T-helper 1 cell treated with Interleukin-12 subunit alpha and Interleukin-12 subunit beta and Interleukin-4 antibody, amounts not matched to agents 30 μg/mL and 1 μg/mL, for 36 hours (primary cell): ENCODE measurements around the gene C1QTNF4.

Experiments
- H3K27ac Mint-ChIP-seq: one replicate; pipeline ENCODE4 v1.8.0; 2021; ENCODE audit warnings: mild to moderate bottlenecking, mixed read lengths
- H3K27me3 Mint-ChIP-seq: one replicate; pipeline ENCODE4 v1.8.0; 2021; ENCODE audit warnings: low read depth, mixed read lengths
- H3K36me3 Mint-ChIP-seq: one replicate; pipeline ENCODE4 v1.8.0; 2021; ENCODE audit warnings: low read depth, mixed read lengths
- H3K4me1 Mint-ChIP-seq: one replicate; pipeline ENCODE4 v1.8.0; 2021; ENCODE audit warnings: low read depth, mixed read lengths
- H3K4me3 Mint-ChIP-seq: one replicate; pipeline ENCODE4 v1.8.0; 2021; ENCODE audit warnings: mild to moderate bottlenecking, moderate library complexity, mixed read lengths
- H3K9me3 Mint-ChIP-seq: one replicate; pipeline ENCODE4 v1.8.0; 2021; ENCODE audit warnings: mixed read lengths

Gene C1QTNF4

GRCh38 chr11:47587039-47587716, 7.0 kb downstream of the C1QTNF4 start:
- Mint-ChIP-seq H3K36me3 (peaks cover 15% of the 10 kb centered on the region), H3K27me3 (no peaks in the 10 kb centered on the region), H3K9me3 (no peaks in the 10 kb centered on the region), H3K4me3 (no peak overlapping the region), H3K27ac (no peak overlapping the region), H3K4me1 (peaks cover 14% of the 10 kb centered on the region)

- H3K36me3 Mint-ChIP-seq, result peaks cover 20% of the 10 kb centered on the region
- H3K4me3 Mint-ChIP-seq, result no peak within 1 kb of the TSS
- peaks cover 6% of the 10 kb centered on the region for H3K4me1 Mint-ChIP-seq
- no peaks in the 10 kb centered on the region for H3K27me3 Mint-ChIP-seq
- no peak within 1 kb of the TSS for H3K27ac Mint-ChIP-seq
- no peaks in the 10 kb centered on the region for H3K9me3 Mint-ChIP-seq
Measured at GRCh38 chr11:47586098-47586855, 7.9 kb downstream of the C1QTNF4 start, which contains the start of gene FAM180B. Gene FAM180B (plus strand): TSS chr11:47586678. CDS start chr11:47586769, 91 bp downstream.

GRCh38 chr11:47583844-47584243, 10.4 kb downstream of the C1QTNF4 start:
- H3K27ac Mint-ChIP-seq, result no peak overlapping the region
- H3K36me3 Mint-ChIP-seq, result peaks cover 25% of the 10 kb centered on the region
- H3K9me3 Mint-ChIP-seq, result no peaks in the 10 kb centered on the region
- no peaks in the 10 kb centered on the region for H3K27me3 Mint-ChIP-seq
- H3K4me1 Mint-ChIP-seq, result peaks cover 14% of the 10 kb centered on the region
- no peak overlapping the region for H3K4me3 Mint-ChIP-seq

- H3K27ac Mint-ChIP-seq, result peak within 1 kb of the TSS; percentile 98
- no peaks in the 10 kb centered on the region for H3K9me3 Mint-ChIP-seq
Measured at GRCh38 chr11:47578524-47579494, 15.4 kb downstream of the C1QTNF4 start, which contains the start of the genes KBTBD4 and NDUFS3. Gene KBTBD4 (minus strand): TSS chr11:47578970. CDS start chr11:47578951, 19 bp downstream. Gene NDUFS3 (plus strand): TSS chr11:47579074. CDS start chr11:47579092, 18 bp downstream.

GRCh38 chr11:47577460-47578041, 16.7 kb downstream of the C1QTNF4 start:
- Mint-ChIP-seq H3K27ac (no peak overlapping the region), H3K36me3 (peaks cover 43% of the 10 kb centered on the region)

More at GRCh38 chr11:47578524-47579494, 15.4 kb downstream of the C1QTNF4 start, which contains the start of the genes KBTBD4 and NDUFS3:
- H3K36me3 Mint-ChIP-seq, result peaks cover 39% of the 10 kb centered on the region
- peaks cover 26% of the 10 kb centered on the region for H3K4me1 Mint-ChIP-seq
- H3K4me3 Mint-ChIP-seq, result peak within 1 kb of the TSS; percentile 99
- no peaks in the 10 kb centered on the region for H3K27me3 Mint-ChIP-seq

GRCh38 chr11:47573321-47573720, 20.9 kb downstream of the C1QTNF4 start:
- Mint-ChIP-seq H3K9me3 (no peaks in the 10 kb centered on the region), H3K27me3 (no peaks in the 10 kb centered on the region), H3K27ac (no peak overlapping the region), H3K4me3 (no peak overlapping the region), H3K36me3 (peaks cover 46% of the 10 kb centered on the region), H3K4me1 (peaks cover 18% of the 10 kb centered on the region)

More at GRCh38 chr11:47577460-47578041, 16.7 kb downstream of the C1QTNF4 start:
- peaks cover 25% of the 10 kb centered on the region for H3K4me1 Mint-ChIP-seq
- H3K27me3 Mint-ChIP-seq, result no peaks in the 10 kb centered on the region
- H3K9me3 Mint-ChIP-seq, result no peaks in the 10 kb centered on the region
- H3K4me3 Mint-ChIP-seq, result peak overlapping the region; percentile 99

GRCh38 chr11:47572715-47573255, 21.4 kb downstream of the C1QTNF4 start:
- H3K36me3 Mint-ChIP-seq, result peaks cover 46% of the 10 kb centered on the region
- no peaks in the 10 kb centered on the region for H3K9me3 Mint-ChIP-seq
- H3K27ac Mint-ChIP-seq, result no peak overlapping the region
- H3K27me3 Mint-ChIP-seq, result no peaks in the 10 kb centered on the region
- H3K4me1 Mint-ChIP-seq, result peaks cover 15% of the 10 kb centered on the region
- no peak overlapping the region for H3K4me3 Mint-ChIP-seq

- no peaks in the 10 kb centered on the region for H3K9me3 Mint-ChIP-seq
- H3K27ac Mint-ChIP-seq, result no peak overlapping the region
- H3K4me1 Mint-ChIP-seq, result peaks cover 10% of the 10 kb centered on the region
- peaks cover 42% of the 10 kb centered on the region for H3K36me3 Mint-ChIP-seq
- no peak overlapping the region for H3K4me3 Mint-ChIP-seq
- H3K27me3 Mint-ChIP-seq, result no peaks in the 10 kb centered on the region
Measured at GRCh38 chr11:47571895-47572294, 22.3 kb downstream of the C1QTNF4 start.

GRCh38 chr11:47571357-47571729, 22.9 kb downstream of the C1QTNF4 start:
- Mint-ChIP-seq H3K9me3 (no peaks in the 10 kb centered on the region), H3K4me3 (no peak overlapping the region), H3K4me1 (peaks cover 15% of the 10 kb centered on the region), H3K36me3 (peaks cover 38% of the 10 kb centered on the region), H3K27ac (no peak overlapping the region), H3K27me3 (no peaks in the 10 kb centered on the region)

- H3K9me3 Mint-ChIP-seq, result no peaks in the 10 kb centered on the region
- H3K27ac Mint-ChIP-seq, result no peak overlapping the region
- H3K4me1 Mint-ChIP-seq, result peaks cover 15% of the 10 kb centered on the region
- no peaks in the 10 kb centered on the region for H3K27me3 Mint-ChIP-seq
- peaks cover 36% of the 10 kb centered on the region for H3K36me3 Mint-ChIP-seq
- H3K4me3 Mint-ChIP-seq, result no peak overlapping the region
Measured at GRCh38 chr11:47570651-47571356, 23.4 kb downstream of the C1QTNF4 start.

- H3K4me1 Mint-ChIP-seq, result peaks cover 14% of the 10 kb centered on the region
- H3K9me3 Mint-ChIP-seq, result no peaks in the 10 kb centered on the region
- H3K27me3 Mint-ChIP-seq, result no peaks in the 10 kb centered on the region
- H3K36me3 Mint-ChIP-seq, result peaks cover 33% of the 10 kb centered on the region
- H3K4me3 Mint-ChIP-seq, result no peak overlapping the region
- no peak overlapping the region for H3K27ac Mint-ChIP-seq
Measured at GRCh38 chr11:47569646-47570045, 24.6 kb downstream of the C1QTNF4 start.

- Mint-ChIP-seq H3K36me3 (peaks cover 12% of the 10 kb centered on the region), H3K4me3 (peak overlapping the region; percentile 81), H3K27ac (peak overlapping the region; percentile 65), H3K4me1 (peaks cover 6% of the 10 kb centered on the region), H3K27me3 (no peaks in the 10 kb centered on the region), H3K9me3 (no peaks in the 10 kb centered on the region)
Measured at GRCh38 chr11:47566149-47566698, 28.0 kb downstream of the C1QTNF4 start.
